ENCODE data around the gene IGFBP5. TPM values are rescaled to one million over a fixed set of nuclear protein-coding genes. Genes with fewer than 3 reads are reported as not detected.

Gene IGFBP5
- total and polyA plus RNA-seq, 2 experiments from 2014 or later = 113 to 232 TPM

- no peaks in the 10 kb centered on the region for H4K20me1 ChIP-seq (ENCODE audit: insufficient read depth, poor library complexity, severe bottlenecking)
- TF ChIP-seq CTCF (IDR thresholded peaks at IDR 0.05; ENCODE audit: poor library complexity) = no peak
- no peak for TF ChIP-seq EZH2phosphoT487 (IDR thresholded peaks at IDR 0.05; ENCODE audit: low read depth, severe bottlenecking, unreplicated experiment)
- no peak for TF ChIP-seq EZH2 (IDR thresholded peaks at IDR 0.05; ENCODE audit: borderline replicate concordance)
- no peak overlapping the region for H3K4me2 ChIP-seq
- peaks cover 24% of the 10 kb centered on the region for H3K79me2 ChIP-seq
- no peaks in the 10 kb centered on the region for H3K9me2 ChIP-seq (replicated peaks; ENCODE audit: insufficient read depth)
- H3K36me3 ChIP-seq (replicated peaks; ENCODE audit: insufficient read depth, low read depth) = no peaks in the 10 kb centered on the region
- H3K27ac ChIP-seq = no peak overlapping the region
- H3K4me1 ChIP-seq (ENCODE audit: insufficient read depth) = peaks cover 13% of the 10 kb centered on the region
- H3K9me3 ChIP-seq (ENCODE audit: low read depth) = no peaks in the 10 kb centered on the region
- no peak overlapping the region for H3K4me3 ChIP-seq
- H3K27me3 ChIP-seq = no peaks in the 10 kb centered on the region
- DNase-seq (ENCODE audit: low spot score) = no peak
- WGBS (ENCODE audit: low lambda C conversion rate, missing lambda C conversion rate) = 89% methylated on average over 16 of the region's 16 CpGs
- H2AFZ ChIP-seq = no peak overlapping the region
Measured at GRCh38 chr2:216657086-216657855, 38.1 kb downstream of the IGFBP5 start.

- no peaks in the 10 kb centered on the region for H4K20me1 ChIP-seq (ENCODE audit: insufficient read depth, poor library complexity, severe bottlenecking)
- H3K9me2 ChIP-seq (replicated peaks; ENCODE audit: insufficient read depth) = no peaks in the 10 kb centered on the region
- no peak overlapping the region for H2AFZ ChIP-seq
- H3K4me1 ChIP-seq (ENCODE audit: insufficient read depth) = peaks cover 22% of the 10 kb centered on the region
- H3K4me3 ChIP-seq = no peak overlapping the region
- no peak for DNase-seq (ENCODE audit: low spot score)
- H3K36me3 ChIP-seq (replicated peaks; ENCODE audit: insufficient read depth, low read depth) = no peaks in the 10 kb centered on the region
- H3K9me3 ChIP-seq (ENCODE audit: low read depth) = no peaks in the 10 kb centered on the region
- H3K27me3 ChIP-seq = no peaks in the 10 kb centered on the region
- peak overlapping the region; percentile 87 for H3K27ac ChIP-seq
- TF ChIP-seq EZH2phosphoT487 (IDR thresholded peaks at IDR 0.05; ENCODE audit: low read depth, severe bottlenecking, unreplicated experiment) (no peak), CTCF (IDR thresholded peaks at IDR 0.05; ENCODE audit: poor library complexity) (no peak), EZH2 (IDR thresholded peaks at IDR 0.05; ENCODE audit: borderline replicate concordance) (no peak)
- no peak overlapping the region for H3K4me2 ChIP-seq
- H3K79me2 ChIP-seq = peaks cover 38% of the 10 kb centered on the region
- WGBS (ENCODE audit: low lambda C conversion rate, missing lambda C conversion rate) = 87% methylated on average over 2 of the region's 2 CpGs
Measured at GRCh38 chr2:216654528-216655052, 40.8 kb downstream of the IGFBP5 start.

- DNase-seq (ENCODE audit: low spot score) = peak; percentile 56
- Histone ChIP-seq H2AFZ (no peak overlapping the region), H3K27ac (peak overlapping the region; percentile 87), H3K27me3 (no peaks in the 10 kb centered on the region), H3K4me3 (no peak overlapping the region), H3K9me2 (replicated peaks; ENCODE audit: insufficient read depth) (no peaks in the 10 kb centered on the region), H3K4me2 (no peak overlapping the region), H4K20me1 (ENCODE audit: insufficient read depth, poor library complexity, severe bottlenecking) (no peaks in the 10 kb centered on the region), H3K36me3 (replicated peaks; ENCODE audit: insufficient read depth, low read depth) (no peaks in the 10 kb centered on the region), H3K9me3 (ENCODE audit: low read depth) (no peaks in the 10 kb centered on the region), H3K79me2 (peaks cover 38% of the 10 kb centered on the region), H3K4me1 (ENCODE audit: insufficient read depth) (peaks cover 22% of the 10 kb centered on the region)
- no peak for TF ChIP-seq EZH2phosphoT487 (IDR thresholded peaks at IDR 0.05; ENCODE audit: low read depth, severe bottlenecking, unreplicated experiment)
- no peak for TF ChIP-seq CTCF (IDR thresholded peaks at IDR 0.05; ENCODE audit: poor library complexity)
- TF ChIP-seq EZH2 (IDR thresholded peaks at IDR 0.05; ENCODE audit: borderline replicate concordance) = no peak
- 51% methylated on average over 2 of the region's 2 CpGs for WGBS (ENCODE audit: low lambda C conversion rate, missing lambda C conversion rate)
Measured at GRCh38 chr2:216653931-216654365, 41.4 kb downstream of the IGFBP5 start.
